ENCODE data around the gene FAM136A.

Gene FAM136A

GRCh38 chr2:70301344-70302194 lies at the start of gene FAM136A:
TSS of gene FAM136A (minus strand) at chr2:70302067. CDS start at chr2:70302011, 56 bp downstream.
- TF ChIP-seq TCF12 (IDR thresholded peaks at IDR 0.05; ENCODE audit: low read depth) = no peak
- peak; percentile 85 for TF ChIP-seq YY1 (IDR thresholded peaks at IDR 0.05; ENCODE audit: low read depth)
- TF ChIP-seq, protein P1, sequence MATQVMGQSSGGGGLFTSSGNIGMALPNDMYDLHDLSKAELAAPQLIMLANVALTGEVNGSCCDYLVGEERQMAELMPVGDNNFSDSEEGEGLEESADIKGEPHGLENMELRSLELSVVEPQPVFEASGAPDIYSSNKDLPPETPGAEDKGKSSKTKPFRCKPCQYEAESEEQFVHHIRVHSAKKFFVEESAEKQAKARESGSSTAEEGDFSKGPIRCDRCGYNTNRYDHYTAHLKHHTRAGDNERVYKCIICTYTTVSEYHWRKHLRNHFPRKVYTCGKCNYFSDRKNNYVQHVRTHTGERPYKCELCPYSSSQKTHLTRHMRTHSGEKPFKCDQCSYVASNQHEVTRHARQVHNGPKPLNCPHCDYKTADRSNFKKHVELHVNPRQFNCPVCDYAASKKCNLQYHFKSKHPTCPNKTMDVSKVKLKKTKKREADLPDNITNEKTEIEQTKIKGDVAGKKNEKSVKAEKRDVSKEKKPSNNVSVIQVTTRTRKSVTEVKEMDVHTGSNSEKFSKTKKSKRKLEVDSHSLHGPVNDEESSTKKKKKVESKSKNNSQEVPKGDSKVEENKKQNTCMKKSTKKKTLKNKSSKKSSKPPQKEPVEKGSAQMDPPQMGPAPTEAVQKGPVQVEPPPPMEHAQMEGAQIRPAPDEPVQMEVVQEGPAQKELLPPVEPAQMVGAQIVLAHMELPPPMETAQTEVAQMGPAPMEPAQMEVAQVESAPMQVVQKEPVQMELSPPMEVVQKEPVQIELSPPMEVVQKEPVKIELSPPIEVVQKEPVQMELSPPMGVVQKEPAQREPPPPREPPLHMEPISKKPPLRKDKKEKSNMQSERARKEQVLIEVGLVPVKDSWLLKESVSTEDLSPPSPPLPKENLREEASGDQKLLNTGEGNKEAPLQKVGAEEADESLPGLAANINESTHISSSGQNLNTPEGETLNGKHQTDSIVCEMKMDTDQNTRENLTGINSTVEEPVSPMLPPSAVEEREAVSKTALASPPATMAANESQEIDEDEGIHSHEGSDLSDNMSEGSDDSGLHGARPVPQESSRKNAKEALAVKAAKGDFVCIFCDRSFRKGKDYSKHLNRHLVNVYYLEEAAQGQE (IDR thresholded peaks at IDR 0.05; ENCODE audit: low read depth) = no peak
- TF ChIP-seq EP300 (IDR thresholded peaks at IDR 0.05; ENCODE audit: borderline replicate concordance) = no peak
- TF ChIP-seq USF1 (IDR thresholded peaks at IDR 0.05) = no peak; the same call in 1 of the 2 replicates
- TF ChIP-seq EGR1 (IDR thresholded peaks at IDR 0.05) = peak; percentile 68
- TF ChIP-seq MAX (IDR thresholded peaks at IDR 0.05) = peak; percentile 55
- TF ChIP-seq TEAD4 (IDR thresholded peaks at IDR 0.05) = no peak
- no peak for TF ChIP-seq CEBPB (IDR thresholded peaks at IDR 0.05)
- peak; percentile 84; the same call in 1 of the 2 replicates for TF ChIP-seq ZBTB7A (IDR thresholded peaks at IDR 0.05; ENCODE audit: low read depth)
- peak; percentile 88 for TF ChIP-seq TAF1 (IDR thresholded peaks at IDR 0.05; ENCODE audit: low read depth)
- no peak for TF ChIP-seq CREB1 (IDR thresholded peaks at IDR 0.05; ENCODE audit: low read depth)
- peak; percentile 50; the same call in 1 of the 2 replicates for TF ChIP-seq RAD21 (IDR thresholded peaks at IDR 0.05; ENCODE audit: low read depth)
- no peak for TF ChIP-seq NFIC (IDR thresholded peaks at IDR 0.05)
- no peak for TF ChIP-seq FOXM1 (IDR thresholded peaks at IDR 0.05; ENCODE audit: borderline replicate concordance, low read depth)

GRCh38 chr2:70349921-70350685 lies 48.2 kb upstream of the FAM136A start:
- no peak for TF ChIP-seq TEAD4 (IDR thresholded peaks at IDR 0.05)
- no peak for TF ChIP-seq NFIC (IDR thresholded peaks at IDR 0.05)
- TF ChIP-seq TCF12 (IDR thresholded peaks at IDR 0.05; ENCODE audit: low read depth) = no peak
- TF ChIP-seq EGR1 (IDR thresholded peaks at IDR 0.05) = no peak
- TF ChIP-seq EP300 (IDR thresholded peaks at IDR 0.05; ENCODE audit: borderline replicate concordance) = no peak
- no peak for TF ChIP-seq ZBTB7A (IDR thresholded peaks at IDR 0.05; ENCODE audit: low read depth)
- TF ChIP-seq CREB1 (IDR thresholded peaks at IDR 0.05; ENCODE audit: low read depth) = no peak
- TF ChIP-seq CEBPB (IDR thresholded peaks at IDR 0.05) = no peak
- TF ChIP-seq FOXM1 (IDR thresholded peaks at IDR 0.05; ENCODE audit: borderline replicate concordance, low read depth) = no peak
- TF ChIP-seq USF1 (IDR thresholded peaks at IDR 0.05) = no peak
- TF ChIP-seq TAF1 (IDR thresholded peaks at IDR 0.05; ENCODE audit: low read depth) = no peak
- TF ChIP-seq MAX (IDR thresholded peaks at IDR 0.05) = no peak
- TF ChIP-seq YY1 (IDR thresholded peaks at IDR 0.05; ENCODE audit: low read depth) = no peak
- TF ChIP-seq RAD21 (IDR thresholded peaks at IDR 0.05; ENCODE audit: low read depth) = no peak
- TF ChIP-seq, protein P1 (IDR thresholded peaks at IDR 0.05; ENCODE audit: low read depth) = no peak

DNA sequence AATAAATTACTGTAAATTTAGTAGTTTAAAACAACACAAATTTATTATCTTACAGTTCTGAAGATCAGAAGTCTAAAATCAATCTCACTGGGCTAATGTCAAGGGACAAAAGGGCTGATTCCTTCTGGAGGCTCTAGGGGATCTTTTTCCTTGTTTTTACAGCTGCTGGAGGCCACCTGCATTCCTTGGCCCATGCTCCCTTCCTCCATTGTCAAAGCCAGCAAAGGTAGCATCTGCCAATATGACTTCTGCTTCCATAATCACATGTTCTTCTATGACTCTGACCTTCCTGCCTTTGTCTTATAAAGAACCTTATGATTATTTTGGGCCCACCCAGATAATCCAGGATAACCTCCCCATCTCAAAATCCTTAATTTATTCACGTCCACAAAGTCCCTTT lies 46.0 kb upstream of the FAM136A start:
- TF ChIP-seq CREB1 (IDR thresholded peaks at IDR 0.05; ENCODE audit: low read depth) = no peak
- TF ChIP-seq FOXM1 (IDR thresholded peaks at IDR 0.05; ENCODE audit: borderline replicate concordance, low read depth) = no peak
- TF ChIP-seq MAX (IDR thresholded peaks at IDR 0.05) = no peak
- no peak for TF ChIP-seq RAD21 (IDR thresholded peaks at IDR 0.05; ENCODE audit: low read depth)
- no peak for TF ChIP-seq TCF12 (IDR thresholded peaks at IDR 0.05; ENCODE audit: low read depth)
- TF ChIP-seq ZBTB7A (IDR thresholded peaks at IDR 0.05; ENCODE audit: low read depth) = no peak
- TF ChIP-seq TAF1 (IDR thresholded peaks at IDR 0.05; ENCODE audit: low read depth) = no peak
- TF ChIP-seq CEBPB (IDR thresholded peaks at IDR 0.05) = no peak
- no peak for TF ChIP-seq YY1 (IDR thresholded peaks at IDR 0.05; ENCODE audit: low read depth)
- no peak for TF ChIP-seq USF1 (IDR thresholded peaks at IDR 0.05)
- TF ChIP-seq, protein P1 (IDR thresholded peaks at IDR 0.05; ENCODE audit: low read depth) = no peak
- no peak for TF ChIP-seq EGR1 (IDR thresholded peaks at IDR 0.05)
- no peak for TF ChIP-seq EP300 (IDR thresholded peaks at IDR 0.05; ENCODE audit: borderline replicate concordance)
- no peak for TF ChIP-seq TEAD4 (IDR thresholded peaks at IDR 0.05)
- no peak for TF ChIP-seq NFIC (IDR thresholded peaks at IDR 0.05)

All from Ishikawa (cell line).